Kidney (tissue), 14 donors: ENCODE data around the gene TGFB1I1. TPM values are rescaled to one million over a fixed set of nuclear protein-coding genes. Genes with fewer than 3 reads are reported as not detected.

ENCODE experiments used
- DNase-seq, 5 donors: peaks; one replicate each; pipeline ENCODE4 v3.0.0-alpha.2; 2013 to 2020
- FAIRE-seq: peaks from 2 replicates; lab custom pipeline; 2012; peaks lifted over from hg19 to GRCh38; lab: Jason Lieb, UNC
- H3K27ac ChIP-seq, 2 donors: one replicate each; pipeline ENCODE4 v1.7.0; 2013; ENCODE audit warnings: low read depth in 2 of 2, low read length in 2 of 2, inconsistent platforms in 1 of 2
- H3K27me3 ChIP-seq: one replicate; pipeline ENCODE4 v1.7.1; 2013; ENCODE audit warnings: low read length, inconsistent platforms; ENCODE audit not compliant: control insufficient read depth, insufficient read depth
- H3K36me3 ChIP-seq, 3 donors: one replicate each; pipeline versions ENCODE4 v1.7.0 to v1.7.1; 2013; ENCODE audit warnings: low read length in 3 of 3, control low read depth in 1 of 3, inconsistent platforms in 1 of 3; ENCODE audit not compliant: insufficient read depth in 3 of 3, control insufficient read depth in 2 of 3
- H3K4me1 ChIP-seq, 3 donors: one replicate each; pipeline versions ENCODE4 v1.7.0 to v1.7.1; 2013; ENCODE audit warnings: low read length in 3 of 3, inconsistent platforms in 1 of 3, low read depth in 1 of 3; ENCODE audit not compliant: control insufficient read depth in 2 of 3, insufficient read depth in 2 of 3
- H3K4me3 ChIP-seq, 3 donors: one replicate each; pipeline versions ENCODE4 v1.7.0 to v1.8.1; 2013; ENCODE audit warnings: low read length in 3 of 3, control low read depth in 1 of 3, inconsistent platforms in 1 of 3
- H3K9ac ChIP-seq, 3 donors: one replicate each; pipeline versions ENCODE4 v1.7.0 to v1.7.1; 2013; ENCODE audit warnings: low read length in 3 of 3, control low read depth in 1 of 3, inconsistent platforms in 1 of 3
- H3K9me3 ChIP-seq, 3 donors: one replicate each; pipeline versions ENCODE4 v1.7.0 to v1.7.1; 2013; ENCODE audit warnings: low read length in 3 of 3, control low read depth in 1 of 3, inconsistent platforms in 1 of 3; ENCODE audit not compliant: control insufficient read depth in 2 of 3, insufficient read depth in 1 of 3
- intact Hi-C: fragments of 100-400 bp; cut with DNase I; formaldehyde crosslinking; loops from one replicate; pipeline ENCODE4 v1.11.1; 2022
- polyA plus RNA-seq: library from polyadenylated mRNA; stranded (reverse); fragments of 350-450 nt; fragmentation: Illumina TruSeq; extraction: RNeasy Lipid Tissue Mini Kit (QIAGEN cat#74804); gene quantifications from one replicate; pipeline ENCODE4 v1.2.3, GENCODE V29; 2014; ENCODE audit warnings: low read depth, low replicate concordance; ENCODE audit not compliant: insufficient read depth
- total RNA-seq: library from RNA; stranded (reverse); fragmentation: NEBNext Ultra II Directional; extraction: Animal tissue kit (Norgen Biotek cat#: 25700); gene quantifications from one replicate; pipeline ENCODE4 v1.2.1, GENCODE V29; 2021
- TF ChIP-seq, protein P1 (sequence below): IDR thresholded peaks from 3 replicates; pipeline ENCODE4 v1.5.1; 2012; ENCODE audit warnings: mild to moderate bottlenecking, moderate library complexity, borderline replicate concordance; ENCODE audit not compliant: insufficient read depth; ENCODE audit errors: extremely low read depth
- donor health status: control.
- donor health status: control.
- donor health status: control.
- donor health status: control.
- donor health status: control.
- donor health status: DM: yes; HTN: yes; CAD: no.
- donor health status: Normal renal cell carcinoma (clear cell type).

Gene TGFB1I1
- total and polyA plus RNA-seq, 2 donors from 2014 or later, result 27.5 to 54.4 TPM

DNA sequence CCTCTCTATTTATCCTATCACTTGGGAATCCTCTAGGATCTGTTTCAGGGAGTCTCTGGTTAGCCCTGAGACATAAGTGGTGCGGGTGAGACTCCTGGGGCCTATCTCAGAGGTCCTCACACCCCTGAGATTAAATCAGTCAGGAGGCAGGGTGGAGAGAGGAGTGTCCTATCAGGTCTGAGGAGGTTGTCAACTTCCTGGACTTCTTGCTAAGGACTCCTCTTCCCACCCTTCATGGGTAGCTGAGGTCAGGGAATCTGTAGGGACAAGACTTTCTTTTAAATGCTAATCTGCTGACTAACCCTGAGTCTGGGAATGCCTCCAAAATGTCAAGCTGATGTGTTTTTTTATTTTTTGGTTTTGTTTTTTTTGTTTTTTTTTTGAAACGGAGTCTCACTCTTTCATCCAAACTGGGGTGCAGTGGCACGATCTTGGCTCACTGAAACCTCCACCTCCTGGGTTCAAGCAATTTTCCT, 19.3 kb upstream of the TGFB1I1 start:
- no peak overlapping the region for H3K4me3 ChIP-seq
- H3K9ac ChIP-seq, result no peak overlapping the region
- peaks cover 0 to 2% (median 0%) of the 10 kb centered on the region in 3 donors for H3K36me3 ChIP-seq
- TF ChIP-seq, protein P1, sequence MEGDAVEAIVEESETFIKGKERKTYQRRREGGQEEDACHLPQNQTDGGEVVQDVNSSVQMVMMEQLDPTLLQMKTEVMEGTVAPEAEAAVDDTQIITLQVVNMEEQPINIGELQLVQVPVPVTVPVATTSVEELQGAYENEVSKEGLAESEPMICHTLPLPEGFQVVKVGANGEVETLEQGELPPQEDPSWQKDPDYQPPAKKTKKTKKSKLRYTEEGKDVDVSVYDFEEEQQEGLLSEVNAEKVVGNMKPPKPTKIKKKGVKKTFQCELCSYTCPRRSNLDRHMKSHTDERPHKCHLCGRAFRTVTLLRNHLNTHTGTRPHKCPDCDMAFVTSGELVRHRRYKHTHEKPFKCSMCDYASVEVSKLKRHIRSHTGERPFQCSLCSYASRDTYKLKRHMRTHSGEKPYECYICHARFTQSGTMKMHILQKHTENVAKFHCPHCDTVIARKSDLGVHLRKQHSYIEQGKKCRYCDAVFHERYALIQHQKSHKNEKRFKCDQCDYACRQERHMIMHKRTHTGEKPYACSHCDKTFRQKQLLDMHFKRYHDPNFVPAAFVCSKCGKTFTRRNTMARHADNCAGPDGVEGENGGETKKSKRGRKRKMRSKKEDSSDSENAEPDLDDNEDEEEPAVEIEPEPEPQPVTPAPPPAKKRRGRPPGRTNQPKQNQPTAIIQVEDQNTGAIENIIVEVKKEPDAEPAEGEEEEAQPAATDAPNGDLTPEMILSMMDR, result no peak
- intact Hi-C loops, result no loop called here
- peaks cover 0 to 25% (median 10%) of the 10 kb centered on the region in 3 donors for H3K4me1 ChIP-seq
- no peak overlapping the region for H3K27ac ChIP-seq
- H3K9me3 ChIP-seq, result no peaks in the 10 kb centered on the region
- FAIRE-seq, result no peak
- peak in 3 of 5 donors; percentile 10 to 45 (median 32) for DNase-seq
- H3K27me3 ChIP-seq, result no peaks in the 10 kb centered on the region

DNA sequence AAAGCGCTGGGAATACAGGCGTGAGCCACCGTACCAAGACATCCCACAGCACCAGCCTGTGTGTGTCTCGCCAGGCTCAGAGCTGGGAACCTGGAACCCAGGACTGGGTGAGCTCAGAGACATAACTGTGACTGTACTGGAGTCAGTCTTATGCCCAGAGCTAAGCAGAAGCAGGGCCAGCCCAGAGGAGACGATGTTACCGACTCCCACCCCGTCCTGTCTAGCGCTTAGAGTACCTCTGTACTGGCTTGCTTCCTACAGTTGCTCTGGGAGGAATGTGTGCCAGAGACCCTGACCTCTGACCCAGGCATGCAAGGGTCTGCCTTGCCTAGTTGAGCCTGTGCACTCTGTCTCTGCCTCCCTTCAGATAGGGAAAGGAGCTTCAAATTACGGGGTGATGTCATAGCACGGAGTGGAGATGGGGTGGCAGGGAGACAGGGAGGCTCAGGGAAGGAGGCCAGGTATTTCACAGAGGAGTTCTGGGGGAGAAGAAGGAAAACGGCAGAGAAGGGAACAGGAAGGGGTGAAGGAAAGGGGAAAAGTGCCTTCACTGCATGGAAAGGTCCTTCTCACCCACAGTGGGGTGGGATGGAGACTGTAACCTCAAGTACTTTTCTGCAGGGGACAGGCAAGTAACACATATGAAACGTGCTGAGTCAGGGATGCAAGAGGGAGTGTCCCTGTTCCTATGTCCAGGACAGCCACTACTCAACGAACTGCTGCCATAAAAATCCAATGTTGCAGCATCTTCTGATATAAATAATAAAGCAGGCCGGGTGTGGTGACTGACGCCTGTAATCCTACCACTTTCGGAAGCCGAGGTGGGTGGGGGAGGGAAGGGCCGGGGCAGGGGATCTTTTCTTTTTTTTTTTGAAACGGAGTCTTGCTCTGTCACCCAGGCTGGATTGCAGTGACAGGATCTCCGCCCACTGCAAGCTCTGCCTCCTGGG, 18.4 kb upstream of the TGFB1I1 start:
- TF ChIP-seq, protein P1, result no peak
- Histone ChIP-seq H3K4me3 (no peak overlapping the region), H3K9me3 (no peaks in the 10 kb centered on the region), H3K27me3 (no peaks in the 10 kb centered on the region), H3K4me1 (peaks cover 0 to 31% (median 13%) of the 10 kb centered on the region in 3 donors), H3K9ac (no peak overlapping the region), H3K27ac (no peak overlapping the region), H3K36me3 (peaks cover 0 to 2% (median 0%) of the 10 kb centered on the region in 3 donors)
- intact Hi-C loops, result no loop called here
- DNase-seq (peak in 3 of 5 donors; percentile 29 to 68 (median 55)), FAIRE-seq (no peak)

DNA sequence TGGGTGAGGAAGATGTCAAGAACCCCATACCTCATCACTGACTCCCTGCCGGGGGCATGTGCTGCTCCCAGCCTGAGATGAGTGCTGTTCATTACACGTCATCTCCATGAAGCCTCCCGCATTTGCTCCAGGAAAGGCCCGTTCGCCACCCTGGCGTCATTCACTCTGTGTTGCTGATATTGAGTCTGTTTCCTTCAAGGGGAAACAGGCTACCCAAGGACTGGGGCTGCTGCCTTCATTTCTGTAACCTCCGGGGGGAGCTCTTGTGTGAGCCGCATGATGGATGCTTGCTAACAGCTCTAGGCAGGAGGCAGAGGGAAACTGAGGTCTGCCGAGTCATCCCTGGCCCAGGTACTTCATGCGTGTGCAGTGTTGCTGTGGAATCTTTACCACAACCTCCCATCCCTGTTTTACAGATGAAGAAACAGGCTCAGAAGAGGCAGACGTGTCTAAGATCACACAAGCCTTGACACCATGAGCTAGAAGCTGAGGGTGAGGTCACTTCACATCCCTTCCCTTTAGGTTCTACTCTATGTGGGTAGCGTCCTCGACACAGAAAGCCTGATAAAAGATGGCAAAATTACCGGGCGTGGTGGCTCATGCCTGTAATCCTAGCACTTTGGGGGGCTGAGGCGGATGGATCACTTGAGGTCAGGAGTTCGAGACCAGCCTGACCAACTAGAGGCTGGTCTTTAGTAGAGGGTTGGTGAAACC, 16.2 kb upstream of the TGFB1I1 start:
- Histone ChIP-seq H3K4me3 (no peak overlapping the region), H3K9ac (peak overlapping the region in 1 of 3 donors; percentile 19), H3K36me3 (peaks cover 0 to 2% (median 0%) of the 10 kb centered on the region in 3 donors), H3K27me3 (no peaks in the 10 kb centered on the region), H3K9me3 (no peaks in the 10 kb centered on the region), H3K27ac (no peak overlapping the region), H3K4me1 (peaks cover 3 to 37% (median 18%) of the 10 kb centered on the region in 3 donors)
- TF ChIP-seq, protein P1, result no peak
- intact Hi-C loops, result no loop called here
- peak in 2 of 5 donors; percentile 41 to 56 for DNase-seq
- FAIRE-seq, result no peak
